GM19193 (cell line): ENCODE data around the gene ZNF554.

ENCODE experiments used
- POLR2A ChIP-seq: IDR thresholded peaks from 4 replicates; pipeline ENCODE4 v1.6.1; 2011; ENCODE audit not compliant: insufficient read depth, insufficient read length; ENCODE audit errors: extremely low read depth

ZNF554 gene

DNA sequence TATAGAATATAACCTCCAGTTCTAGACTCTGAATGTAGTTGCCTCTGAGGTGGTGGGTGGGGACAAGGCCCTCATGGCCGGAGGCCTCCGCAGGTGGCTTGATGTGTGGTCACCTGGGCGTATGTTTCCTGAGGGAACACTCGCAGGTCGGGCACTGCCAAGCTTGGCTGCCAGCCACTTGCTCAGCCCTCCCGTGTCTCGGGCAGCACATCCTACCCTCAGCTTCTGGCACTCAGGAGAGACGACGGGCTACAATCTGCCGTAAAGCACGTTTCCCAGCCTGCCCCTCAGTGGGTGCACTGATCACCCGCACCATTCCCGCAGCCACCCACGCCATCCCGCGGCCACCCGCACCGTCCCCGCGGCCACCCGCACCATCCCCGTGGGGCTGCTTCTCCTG, 19.2 kb upstream of the ZNF554 start:
- TF ChIP-seq POLR2A = no peak

DNA sequence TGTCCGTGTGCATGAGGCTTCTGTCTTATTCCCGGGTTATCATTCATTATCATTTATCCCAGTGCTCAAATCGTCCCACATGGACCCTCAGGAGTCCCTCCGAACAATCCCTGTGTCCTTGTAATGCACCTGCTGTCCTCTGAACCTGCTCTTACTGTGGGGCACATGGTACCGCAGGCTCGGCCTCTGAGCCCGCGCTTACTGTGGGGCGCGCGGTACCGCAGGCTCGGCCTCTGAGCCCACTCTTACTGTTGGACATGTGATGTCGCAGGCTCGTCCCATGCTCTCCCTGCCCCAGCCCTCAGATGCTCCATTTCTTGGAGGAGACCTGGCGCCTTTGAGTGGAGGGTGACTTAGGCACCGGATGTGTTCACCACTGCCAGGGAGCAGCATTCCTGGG, 16.8 kb upstream of the ZNF554 start:
- no peak for TF ChIP-seq POLR2A

DNA sequence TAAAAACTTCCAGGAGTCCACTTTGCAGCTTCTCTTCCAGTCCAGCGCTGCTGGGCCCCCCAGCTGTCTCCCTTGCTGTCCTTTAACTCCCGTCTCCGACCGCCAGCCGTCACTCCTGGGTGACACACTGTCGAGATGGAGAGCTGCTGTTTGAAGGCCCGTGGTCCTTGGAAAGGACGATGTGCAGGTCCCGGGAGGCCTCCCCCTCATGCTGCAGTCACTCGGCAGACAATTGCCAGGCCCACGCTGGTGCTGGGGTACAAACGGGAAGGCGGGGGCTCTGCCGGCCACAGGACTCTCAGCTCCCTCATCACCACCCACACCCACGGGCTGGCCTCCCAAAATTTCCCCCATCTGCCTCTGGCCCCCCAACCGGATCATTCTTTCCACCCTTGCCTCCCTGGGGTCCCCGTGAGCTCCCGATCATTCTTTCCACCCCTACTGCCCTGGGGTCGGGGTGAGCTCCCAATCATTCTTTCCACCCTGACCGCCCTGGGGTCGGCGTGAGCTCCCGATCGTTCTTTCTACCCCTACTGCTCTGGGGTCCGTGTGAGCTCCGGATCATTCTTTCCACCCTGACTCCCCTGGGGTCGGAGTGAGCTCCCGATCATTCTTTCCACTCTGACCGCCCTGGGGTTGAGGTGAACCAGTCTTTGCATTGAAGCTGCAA, 16.0 kb upstream of the ZNF554 start:
- TF ChIP-seq POLR2A = no peak

DNA sequence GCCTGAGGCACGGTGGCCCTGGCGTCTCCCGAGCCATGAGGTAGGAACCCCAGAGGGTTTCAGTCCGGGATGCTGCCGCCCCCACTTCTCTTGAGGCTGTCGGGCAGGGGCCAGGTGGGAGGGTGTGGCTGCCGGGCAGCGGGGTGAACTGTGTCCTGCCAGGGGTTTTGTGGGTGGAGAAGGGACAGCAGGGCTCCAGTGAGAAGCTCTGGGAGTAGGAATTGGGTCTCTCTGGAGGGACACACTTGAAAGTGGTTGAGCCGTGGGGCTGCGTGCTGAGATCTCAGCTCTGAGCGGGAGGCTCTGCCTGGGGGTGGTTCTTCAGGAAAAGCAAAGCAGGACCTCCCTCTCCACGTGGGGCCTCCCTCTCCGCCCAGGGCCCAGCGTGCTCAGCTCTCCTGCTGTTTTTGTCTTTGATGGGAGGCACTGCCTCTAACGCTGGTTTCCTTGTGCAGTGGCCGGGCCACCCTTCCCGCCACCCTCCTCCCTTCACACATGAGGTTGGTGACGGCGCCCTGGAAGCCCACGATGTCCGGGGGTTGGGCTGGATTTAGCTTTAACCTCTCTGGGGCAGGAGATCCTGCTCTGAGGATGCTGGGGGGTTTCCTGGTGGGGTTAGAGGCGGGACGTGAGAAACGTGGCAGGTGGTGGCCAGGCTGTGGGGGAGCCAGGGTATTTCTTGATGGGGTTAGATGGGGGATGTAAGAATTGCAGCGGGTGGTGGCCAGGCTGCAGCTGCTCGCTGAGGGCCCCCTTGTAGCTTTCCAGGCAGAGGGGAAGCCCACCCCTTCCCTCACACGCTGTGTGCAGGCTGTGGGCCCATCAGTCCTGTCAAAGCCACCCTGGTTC, 15.3 kb upstream of the ZNF554 start:
- no peak for TF ChIP-seq POLR2A

DNA sequence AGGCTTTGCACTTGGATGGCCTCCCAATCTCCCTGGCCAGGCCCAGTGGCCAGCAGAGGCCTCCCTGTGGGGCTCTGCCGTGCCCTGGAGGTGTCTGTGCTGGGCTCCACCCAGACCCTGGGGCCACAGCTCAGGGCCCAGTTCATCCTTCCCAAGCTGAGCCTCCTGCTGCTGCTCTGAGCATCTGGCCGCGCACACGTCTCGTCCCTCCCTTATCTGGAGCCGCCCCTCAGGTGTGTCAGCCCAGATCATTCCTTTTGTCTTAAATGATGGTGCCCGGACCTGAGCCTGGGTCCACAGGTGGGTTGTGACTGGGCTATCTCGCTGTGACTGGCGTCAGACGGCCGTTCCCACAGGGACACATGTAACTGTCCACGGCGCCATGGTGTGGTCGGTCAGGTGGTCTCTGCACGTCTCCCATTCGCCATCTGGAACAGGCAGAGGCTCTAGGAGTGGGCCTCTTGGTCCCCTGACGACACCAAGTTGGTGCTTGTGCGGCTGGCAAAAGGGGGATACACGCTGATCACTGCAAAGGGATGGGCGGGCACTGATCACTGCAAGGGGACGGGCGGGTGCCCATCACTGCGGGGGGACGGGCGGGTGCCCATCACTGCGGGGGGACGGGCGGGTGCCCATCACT, 14.3 kb upstream of the ZNF554 start:
- no peak for TF ChIP-seq POLR2A

DNA sequence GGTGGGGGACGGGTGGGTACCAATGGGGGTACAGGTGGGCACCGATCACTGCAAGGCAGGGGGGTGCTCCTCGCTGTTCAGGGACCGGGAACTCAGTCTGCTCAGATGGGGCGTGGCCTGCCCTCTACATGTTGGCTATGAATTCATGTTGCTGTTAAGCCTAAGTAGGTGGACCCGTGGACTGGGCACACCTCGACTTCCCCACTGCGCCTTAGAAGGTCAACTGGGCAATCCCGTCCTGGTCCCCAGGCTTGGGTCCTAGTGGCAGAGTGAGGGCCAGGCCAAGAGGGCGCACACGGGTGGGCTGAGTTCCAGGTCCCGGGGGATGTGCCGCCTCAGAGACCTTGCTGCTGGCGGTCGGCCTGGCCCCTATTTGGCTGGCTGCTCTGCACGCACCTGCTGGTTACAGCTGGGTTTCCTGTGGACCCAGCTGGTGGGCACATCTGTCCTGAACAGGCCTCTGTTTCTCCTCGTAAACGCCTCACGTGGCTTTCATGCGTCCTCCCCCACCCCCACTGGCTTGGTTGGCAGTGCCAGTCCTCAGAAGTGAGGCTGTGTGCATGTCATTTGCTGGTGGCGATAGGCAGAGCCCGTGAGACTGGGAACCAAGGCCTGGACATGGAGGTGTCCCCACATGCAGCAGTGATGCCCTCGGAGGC, 13.5 kb upstream of the ZNF554 start:
- no peak for TF ChIP-seq POLR2A

DNA sequence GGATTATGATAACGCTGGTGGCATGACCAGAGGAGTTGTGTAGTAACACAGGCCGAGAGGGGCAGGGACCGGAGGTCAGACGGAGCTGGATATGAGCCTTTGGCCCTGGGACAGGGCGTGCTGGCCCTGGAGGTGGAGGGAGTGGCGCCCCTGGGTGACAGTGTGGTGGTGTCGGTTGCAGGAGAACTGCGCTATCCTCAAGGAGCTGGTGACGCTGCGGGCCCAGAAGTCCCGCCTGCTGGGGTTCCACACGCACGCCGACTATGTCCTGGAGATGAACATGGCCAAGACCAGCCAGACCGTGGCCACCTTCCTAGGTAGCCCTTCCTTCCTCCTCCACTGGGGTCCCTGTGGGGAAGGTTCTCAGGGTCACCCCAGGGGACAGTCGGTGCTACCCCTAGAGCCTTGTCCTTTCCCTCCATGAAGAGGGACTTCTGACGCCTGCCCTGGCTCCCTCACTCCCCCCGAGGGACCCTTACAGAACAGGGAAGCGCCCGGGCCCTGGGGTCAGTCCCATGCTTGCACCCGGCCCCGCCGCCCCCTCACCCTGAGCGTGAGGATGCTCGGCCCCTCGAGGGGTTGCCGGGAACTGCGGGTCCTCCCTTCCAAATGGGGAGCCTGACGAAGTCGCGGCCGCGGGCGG, 12.8 kb upstream of the ZNF554 start:
- no peak for TF ChIP-seq POLR2A

DNA sequence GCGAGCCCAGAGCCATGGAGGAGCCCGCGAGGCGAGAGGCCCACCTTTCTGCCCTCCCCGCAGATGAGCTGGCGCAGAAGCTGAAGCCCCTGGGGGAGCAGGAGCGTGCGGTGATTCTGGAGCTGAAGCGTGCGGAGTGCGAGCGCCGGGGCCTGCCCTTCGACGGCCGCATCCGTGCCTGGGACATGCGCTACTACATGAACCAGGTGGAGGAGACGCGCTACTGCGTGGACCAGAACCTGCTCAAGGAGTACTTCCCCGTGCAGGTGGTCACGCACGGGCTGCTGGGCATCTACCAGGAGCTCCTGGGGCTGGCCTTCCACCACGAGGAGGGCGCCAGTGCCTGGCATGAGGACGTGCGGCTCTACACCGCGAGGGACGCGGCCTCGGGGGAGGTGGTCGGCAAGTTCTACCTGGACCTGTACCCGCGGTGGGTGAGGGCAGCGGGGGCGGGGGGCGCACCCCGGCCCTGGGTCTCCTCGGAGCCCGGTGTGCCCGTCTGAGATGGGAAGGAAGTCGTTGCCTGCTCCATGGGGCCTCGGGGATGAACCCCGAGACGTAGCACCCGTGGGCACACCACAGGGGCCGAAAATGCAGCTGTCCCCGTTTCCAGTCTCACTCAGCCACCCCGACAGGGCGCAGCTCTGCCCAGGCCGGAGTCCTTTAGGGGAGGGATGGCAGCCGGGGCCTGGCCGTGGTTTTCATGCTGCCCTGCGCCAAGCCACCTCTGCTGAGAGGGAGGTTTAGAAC, 12.1 kb upstream of the ZNF554 start:
- no peak for TF ChIP-seq POLR2A

DNA sequence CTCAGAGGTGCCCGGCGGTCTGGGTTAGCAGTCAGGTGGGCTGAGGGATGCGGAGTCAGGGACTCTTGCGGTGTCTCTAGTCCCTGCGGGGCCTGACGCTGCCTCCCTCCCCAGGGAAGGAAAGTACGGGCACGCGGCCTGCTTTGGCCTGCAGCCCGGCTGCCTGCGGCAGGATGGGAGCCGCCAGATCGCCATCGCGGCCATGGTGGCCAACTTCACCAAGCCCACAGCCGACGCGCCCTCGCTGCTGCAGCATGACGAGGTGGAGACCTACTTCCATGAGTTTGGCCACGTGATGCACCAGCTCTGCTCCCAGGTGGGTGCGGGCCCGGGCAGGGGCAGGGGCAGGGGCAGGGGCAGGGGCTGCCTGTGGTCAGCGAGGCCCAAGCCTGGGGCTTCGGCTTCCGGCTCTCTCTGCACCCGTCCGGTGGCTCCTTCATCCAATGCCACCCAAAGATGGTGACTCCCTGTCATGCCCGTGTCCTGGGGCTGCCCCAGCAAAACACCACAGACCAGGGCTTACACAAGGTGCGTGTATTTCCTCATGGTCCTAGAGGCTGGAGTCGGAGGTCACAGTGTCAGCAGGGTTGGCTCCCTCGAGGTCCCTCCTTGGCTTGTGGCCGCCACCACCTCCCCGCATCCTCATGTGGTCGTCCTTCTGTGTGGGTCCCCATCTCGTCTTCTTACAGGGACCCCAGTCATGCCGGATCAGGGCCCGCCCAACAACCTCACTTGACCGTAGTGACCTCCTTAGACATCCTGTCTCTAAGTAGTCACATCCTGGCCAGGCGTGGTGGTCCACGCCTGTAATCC, 11.3 kb upstream of the ZNF554 start:
- no peak for TF ChIP-seq POLR2A

DNA sequence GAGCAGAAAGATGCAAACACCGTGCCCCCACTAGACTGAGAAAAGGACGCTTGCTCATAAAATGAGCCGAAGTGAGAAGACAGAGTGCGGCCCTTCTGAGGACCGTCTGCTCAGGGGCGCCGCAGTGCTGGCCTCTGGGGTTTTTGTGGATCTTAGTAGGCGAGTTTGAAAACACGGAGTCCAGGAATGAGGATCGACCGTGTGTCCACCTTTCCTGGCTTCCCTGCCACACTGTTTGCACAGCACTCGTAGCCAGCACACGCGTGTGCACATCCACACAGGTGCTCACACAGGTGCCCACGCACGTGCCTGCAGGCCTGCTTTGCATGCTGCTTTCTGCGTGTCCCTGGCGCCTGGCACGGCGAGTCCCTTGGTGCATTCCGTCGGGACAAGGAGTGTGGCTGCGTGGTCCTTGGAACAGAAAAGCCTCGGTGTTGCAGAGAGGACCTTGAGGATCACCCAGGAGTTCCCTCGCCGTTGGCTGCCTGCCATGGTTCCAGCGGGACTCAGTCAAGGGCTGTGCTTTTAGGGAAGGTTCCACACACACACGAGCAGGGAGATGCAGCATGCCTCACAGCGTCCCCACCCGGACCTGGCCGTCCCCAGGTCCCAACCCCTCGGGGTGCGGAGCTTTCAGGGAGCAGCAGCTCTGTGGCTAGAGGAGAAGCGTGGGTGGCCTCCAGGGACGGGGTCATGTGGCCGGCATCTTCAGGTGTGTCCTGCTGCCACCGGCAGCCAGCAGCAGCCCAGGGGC, 10.1 kb upstream of the ZNF554 start:
- TF ChIP-seq POLR2A = no peak

DNA sequence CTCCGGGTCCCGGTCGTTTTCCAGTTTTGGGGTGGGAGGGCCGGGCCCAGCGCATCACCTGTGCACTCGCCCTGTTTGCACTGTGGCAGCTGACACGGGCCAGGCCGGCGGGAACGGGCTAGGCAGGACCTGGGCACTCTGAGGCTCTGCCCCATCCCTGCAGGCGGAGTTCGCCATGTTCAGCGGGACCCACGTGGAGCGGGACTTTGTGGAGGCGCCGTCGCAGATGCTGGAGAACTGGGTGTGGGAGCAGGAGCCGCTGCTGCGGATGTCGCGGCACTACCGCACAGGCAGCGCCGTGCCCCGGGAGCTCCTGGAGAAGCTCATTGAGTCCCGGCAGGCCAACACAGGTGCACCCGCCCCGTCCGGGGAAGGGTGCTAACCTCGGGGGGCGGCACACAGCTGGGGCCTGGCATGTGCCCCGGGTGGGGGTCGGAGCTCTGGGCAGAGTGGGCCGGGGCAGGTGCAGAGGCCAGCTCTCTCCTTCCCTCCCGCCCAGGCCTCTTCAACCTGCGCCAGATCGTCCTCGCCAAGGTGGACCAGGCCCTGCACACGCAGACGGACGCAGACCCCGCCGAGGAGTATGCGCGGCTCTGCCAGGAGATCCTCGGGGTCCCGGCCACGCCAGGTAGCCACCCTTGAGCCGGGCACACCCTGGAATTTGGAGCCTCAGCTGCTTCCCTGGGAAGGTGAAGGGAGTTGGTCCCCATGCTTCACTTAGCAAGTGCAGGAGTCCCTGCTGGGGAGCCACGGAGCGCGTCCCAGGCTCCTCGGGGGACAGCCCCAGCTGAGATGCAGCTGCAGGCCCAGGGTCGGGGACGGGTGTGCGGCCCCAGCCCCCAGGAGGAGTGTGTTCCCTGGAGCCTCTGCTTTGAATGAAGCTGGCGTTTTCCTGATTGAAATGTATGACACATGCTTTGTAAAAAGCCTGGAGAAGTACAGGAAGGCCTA, 9.3 kb upstream of the ZNF554 start:
- no peak for TF ChIP-seq POLR2A
